NOMO-1 (cell line): Measurements from ENCODE around the gene MAP2K3.
"Not testable (repeated sequence)": the region's sequence is repeated elsewhere in the genome, so short reads cannot be mapped to it uniquely, and the experiment has no call there.

Experiments used
- DNase-seq, 2 experiments: peaks; one replicate each; lab custom pipeline; 2025; ENCODE audit not compliant: unreplicated experiment in 2 of 2; lab: John Stamatoyannopoulos, UW

MAP2K3 gene

DNA sequence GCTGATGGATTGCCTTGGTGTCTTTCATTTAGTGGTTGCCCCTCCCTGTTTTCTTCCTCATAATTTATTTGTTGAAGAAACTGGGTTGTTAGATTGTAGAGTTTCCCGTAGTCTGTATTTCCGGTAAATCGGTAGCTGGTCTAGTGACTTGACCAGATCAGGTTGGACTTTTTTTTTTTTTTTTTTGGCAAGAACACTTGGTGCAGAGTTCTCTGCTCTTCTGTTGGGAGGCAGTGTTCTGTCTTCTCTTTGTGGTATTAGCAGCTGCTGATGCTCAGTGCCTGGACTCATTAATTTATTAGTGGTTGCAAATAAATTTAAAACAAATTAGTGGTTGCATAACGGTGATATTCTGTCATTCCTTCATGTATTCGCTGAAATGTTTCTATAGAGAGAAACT lies 40.2 kb downstream of the MAP2K3 start:
- not testable (repeated sequence) for DNase-seq

DNA sequence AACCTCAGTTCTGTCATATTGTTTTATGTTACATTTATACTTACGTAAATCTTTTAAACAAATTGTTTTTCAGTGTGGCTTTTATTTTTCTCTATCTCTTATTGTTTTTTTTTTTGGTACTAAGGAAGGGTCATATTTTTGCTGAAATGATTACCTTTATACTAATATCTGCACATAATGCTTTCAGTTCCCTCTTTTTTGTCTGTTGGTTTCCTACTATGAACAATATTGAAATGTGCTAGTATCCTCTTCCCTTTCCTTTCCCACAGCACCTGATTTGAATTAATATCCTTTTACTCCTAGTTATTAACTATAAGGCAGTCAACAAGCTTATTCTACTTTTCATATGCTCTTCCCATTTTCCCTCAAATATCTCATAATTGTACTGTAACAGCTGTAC lies 43.4 kb downstream of the MAP2K3 start:
- not testable (repeated sequence) for DNase-seq

DNA sequence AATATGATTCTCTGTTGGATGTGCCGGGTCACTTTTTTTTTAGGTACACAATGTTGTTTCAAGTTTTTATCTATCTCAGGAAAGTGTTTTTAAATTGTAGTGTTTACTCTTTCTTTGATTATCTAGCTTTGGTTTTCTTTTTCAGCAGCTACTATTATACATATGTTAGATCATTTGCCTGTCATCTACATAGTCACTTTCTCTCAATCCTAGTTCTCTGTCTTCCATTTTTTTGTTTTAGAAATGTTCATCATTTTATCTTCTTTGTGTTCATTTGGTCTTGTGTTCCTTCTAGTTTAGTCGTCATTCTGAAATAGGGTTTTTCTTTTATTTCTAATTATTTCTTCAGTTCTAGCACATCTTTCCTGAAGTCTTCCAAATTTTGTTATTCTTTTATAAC lies 44.3 kb downstream of the MAP2K3 start:
- DNase-seq = not testable (repeated sequence)

DNA sequence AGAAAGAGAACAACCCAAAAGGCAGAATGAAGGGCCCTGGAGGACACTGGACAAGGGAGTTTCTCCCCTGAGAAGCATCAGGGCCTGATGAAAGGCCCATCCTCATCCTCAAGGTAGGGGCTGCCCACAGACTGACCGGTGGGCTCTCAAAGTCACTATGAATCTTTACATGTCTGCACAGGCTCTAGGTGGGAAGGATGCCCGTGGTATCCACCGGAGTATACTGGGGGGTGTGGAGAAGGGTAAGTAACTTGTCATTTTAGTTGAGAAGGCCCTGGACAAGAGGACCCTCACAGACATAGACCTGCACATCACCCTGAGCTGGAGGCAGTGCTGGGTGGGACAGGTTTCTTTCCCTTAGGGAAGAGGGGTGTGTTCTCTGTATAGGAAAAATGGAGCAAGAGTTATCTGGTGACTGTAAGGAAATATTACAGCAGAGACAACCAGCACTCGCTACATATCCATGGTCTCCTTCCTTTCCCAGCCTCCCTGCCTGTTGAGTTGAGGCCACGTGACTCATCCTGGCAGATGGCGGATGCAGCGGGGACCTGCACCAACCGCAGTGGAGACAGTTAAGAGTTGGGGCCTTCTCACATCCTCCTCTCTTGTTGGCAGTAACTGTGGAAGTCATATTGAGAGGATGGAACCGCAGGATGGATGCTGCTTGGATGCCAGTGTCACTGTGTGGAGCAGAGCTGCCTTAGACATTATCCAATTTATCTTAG lies 46.1 kb downstream of the MAP2K3 start:
- DNase-seq = no peak

DNA sequence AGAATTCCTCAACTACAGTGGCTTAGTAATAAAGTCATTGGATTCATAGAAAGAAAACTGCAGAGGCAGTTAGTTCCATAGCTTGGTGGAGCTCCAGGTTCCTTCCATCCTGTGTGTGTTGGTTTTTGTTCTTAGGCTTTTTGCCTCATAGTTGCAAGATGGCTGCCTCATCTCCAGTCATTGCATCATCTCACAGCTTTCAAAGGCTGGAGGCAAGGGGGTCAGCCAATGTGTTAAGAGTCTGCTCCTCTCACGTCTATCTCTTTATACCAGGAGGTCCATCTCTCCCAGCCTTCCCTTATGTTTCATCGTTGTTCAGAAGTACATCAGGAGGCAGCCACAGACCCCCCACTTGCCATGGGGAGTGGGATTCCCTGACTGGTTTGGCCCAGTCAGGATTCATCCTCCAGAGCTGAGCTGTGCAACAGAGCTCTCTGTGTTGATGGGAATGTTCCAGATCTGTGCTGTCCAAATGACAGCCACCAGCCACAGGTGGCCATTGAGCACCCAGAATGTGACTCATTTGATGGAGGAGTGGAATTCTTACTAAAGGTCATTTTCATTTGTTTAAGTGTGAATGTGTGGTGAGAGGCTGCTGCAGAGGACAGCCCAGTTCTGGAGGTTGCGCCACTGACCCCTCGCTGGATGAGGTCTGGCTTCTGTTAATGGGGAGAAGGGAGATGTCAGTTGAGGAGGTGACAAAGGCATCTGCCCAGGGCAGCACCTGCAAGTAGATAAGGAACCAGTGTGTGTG lies 52.2 kb downstream of the MAP2K3 start:
- DNase-seq = not testable (repeated sequence)

DNA sequence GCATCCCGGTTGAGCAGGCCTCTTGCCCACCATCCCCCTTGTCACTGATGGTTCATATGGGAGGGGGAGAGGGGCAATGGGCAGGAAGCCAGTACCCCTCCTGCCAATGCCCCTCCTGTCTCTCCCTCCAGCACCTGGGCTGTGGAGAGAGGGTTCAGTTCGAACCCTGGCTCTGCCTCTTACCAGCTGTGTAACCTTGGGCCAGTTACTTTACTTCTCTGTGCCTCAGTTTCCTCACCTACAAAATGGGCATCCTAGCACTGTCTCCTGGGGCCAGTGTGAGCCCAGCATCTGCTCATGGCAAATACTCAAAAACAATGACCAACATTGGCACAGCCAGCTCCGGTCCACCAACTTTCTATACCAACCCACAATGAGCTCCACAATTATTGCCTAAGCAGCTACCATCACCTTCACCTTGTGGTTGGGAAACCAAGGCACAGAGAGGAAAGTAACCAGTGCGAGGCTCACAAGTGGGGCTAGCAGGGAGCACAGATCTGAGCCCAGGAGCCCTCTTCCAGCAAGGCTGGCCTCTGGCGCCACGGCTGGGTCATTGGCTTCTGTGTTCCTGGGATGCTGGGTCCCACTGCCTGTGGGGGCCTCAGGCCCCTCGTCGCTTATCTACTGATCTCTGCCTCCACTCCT lies 53.6 kb downstream of the MAP2K3 start:
- not testable (repeated sequence) for DNase-seq

DNA sequence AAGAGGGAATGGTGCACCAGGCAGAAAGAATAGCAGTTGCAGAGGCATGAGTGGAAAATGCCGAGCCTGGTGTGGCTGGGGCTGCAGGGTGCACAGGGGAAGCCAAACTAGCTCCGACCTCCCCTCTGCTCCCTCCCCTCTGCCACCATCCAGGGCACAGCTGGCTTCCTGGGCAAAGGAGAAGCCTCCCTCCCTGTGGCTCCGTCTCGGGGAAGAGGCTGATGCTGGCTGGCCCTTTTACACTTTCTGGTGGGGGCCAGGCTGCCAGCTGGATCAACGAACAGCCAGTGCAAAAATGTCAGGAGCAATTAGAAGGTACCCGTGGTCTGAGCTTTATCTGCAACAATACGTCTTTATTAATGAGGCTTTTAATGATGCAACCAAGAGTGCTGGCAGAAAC lies 54.5 kb downstream of the MAP2K3 start:
- no peak for DNase-seq

DNA sequence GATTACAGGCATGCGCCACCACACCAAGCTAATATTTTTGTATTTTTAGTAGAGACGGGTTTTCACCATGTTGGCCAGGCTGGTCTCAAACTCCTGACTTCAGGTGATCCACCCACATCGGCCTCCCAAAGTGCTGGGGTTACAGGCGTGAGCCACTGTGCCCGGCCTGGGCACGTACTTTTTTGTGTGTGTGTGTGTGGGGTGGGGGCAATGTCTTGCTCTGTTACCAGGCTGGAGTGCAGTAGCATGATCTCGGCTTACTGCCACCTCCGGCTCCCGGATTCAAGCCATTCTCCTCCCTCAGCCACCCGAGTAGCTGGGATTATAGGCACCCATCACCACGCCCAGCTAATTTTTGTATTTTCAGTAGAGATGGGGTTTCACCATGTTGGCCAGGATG lies 55.1 kb downstream of the MAP2K3 start:
- DNase-seq = not testable (repeated sequence)

DNA sequence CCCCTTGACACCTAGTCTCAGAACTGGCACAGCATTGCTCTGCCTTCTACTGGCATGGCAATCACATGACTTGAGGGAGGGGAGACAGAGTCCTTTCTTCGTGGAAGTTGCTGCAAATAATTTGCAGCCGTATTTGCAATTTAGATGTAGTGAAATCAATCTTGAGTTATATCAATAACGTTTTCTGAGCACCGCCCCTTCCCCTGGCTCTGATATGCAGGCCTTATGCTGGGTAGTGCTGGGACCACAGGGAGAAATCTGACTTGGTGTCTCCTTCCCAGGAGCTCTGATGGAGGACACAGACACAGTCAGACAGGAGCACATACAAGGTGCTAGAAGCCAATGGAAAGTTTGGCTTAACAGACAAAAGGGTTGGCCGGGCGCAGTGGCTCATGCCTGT lies 55.9 kb downstream of the MAP2K3 start:
- not testable (repeated sequence) for DNase-seq

DNA sequence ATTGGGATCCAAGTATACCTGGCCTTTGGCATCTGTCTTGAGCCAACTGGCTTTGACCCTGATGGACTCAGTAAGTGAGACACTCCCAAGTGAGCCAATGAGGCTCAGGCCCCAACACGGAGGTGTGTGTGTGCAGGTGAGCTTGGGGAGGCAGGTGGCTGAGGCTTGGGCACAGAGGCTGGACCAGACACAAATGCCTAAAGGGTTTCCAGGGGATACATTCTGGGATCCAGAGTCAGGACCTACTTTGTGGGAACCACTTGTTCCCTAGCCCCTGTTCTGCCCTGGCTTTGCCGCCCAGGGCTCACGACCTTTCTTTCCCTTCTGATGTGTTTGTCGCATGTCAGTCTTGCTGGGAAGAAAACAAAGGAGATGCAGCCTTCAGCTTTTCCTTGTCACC lies 56.8 kb downstream of the MAP2K3 start:
- not testable (repeated sequence) for DNase-seq

DNA sequence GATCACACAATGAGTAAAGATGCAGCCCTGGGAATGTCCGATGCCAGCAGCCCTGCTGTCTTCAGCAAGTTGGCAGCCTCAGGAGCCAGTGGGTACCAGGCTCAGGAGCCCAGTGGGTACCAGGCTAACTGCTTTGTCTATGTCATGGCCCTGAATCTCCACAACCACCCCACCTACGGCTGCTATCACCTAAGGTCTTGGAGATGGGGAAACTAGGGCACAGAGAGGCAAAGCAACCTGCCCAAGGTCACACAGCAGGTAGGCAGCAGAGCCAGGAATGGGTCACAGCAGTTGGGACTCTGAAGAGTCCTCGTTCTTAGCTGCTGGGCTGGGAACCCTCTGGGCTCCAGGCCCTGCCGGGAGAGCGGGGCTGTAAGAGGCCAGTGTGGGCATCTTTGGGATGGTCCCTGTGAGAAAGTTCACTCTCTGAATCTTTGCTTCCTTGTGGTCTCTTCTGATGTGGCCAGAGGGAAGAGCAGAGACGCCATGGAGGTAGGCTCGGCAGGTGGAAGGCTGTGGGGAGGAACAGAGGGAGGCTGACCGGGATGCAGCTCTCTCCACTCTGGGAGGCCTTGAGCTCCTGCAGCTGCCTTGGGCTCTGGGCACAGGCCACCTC lies 57.5 kb downstream of the MAP2K3 start:
- not testable (repeated sequence) for DNase-seq

DNA sequence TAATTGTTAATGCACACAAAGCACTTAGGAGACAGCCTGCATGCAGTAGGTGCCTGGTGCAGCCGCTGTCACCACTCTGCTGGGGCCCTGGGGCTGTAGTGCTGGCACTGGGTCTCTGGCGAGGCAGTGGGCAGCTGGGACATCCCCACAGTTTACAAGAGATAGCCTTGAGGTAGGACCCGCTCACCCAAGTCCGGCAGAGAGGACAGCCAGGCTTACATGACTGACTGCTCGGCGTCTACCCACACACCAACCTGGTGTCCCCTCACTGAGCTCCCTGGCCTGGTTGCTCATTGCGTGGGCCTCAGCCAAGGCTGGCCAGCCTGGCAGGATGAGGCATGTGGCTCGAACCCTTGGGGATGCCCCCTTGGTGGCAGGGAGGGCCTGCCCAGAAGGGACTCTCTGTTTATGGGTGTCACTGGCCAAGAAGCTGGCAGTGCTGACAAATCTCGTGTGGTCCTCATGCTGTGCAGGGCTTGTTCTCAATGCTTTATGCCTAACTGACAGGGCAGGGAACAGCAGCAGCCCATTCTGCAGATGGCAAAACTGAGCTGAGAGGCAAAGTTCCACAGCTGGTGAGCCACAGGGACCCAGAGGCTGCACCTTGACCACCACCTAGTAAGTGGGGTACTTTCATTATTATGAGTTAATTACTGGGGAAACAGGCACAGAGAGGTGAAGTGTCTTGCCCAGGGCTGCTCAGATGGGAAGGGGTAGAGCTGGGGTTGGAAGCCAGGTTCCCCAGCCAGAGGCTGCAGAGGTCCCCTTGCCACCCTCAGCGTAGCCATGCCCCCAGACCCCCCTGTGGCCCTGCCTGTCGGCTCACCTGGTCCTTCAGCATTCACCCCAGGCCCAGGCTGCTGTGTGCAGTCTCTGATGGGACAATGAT lies 58.8 kb downstream of the MAP2K3 start:
- DNase-seq = not testable (repeated sequence)

DNA sequence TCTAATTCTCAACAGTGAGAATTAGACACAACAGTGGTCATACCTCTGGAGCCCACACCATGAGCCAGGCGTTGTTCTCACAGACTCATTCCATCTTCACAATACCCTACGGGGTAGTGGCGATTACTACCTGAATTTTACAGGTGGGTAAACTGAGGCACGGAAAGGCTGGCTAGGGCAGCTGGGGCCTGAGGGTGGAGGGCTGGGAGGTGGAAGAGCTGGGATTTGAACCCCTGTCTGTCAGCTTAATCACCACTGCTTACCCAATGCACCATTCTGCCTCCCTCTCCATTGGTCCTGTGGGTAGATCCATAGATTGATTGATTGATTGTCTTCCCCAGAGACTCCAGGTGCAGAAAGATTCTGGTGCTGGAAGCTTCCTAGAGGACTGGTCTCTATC lies 60.3 kb downstream of the MAP2K3 start:
- DNase-seq = not testable (repeated sequence)

DNA sequence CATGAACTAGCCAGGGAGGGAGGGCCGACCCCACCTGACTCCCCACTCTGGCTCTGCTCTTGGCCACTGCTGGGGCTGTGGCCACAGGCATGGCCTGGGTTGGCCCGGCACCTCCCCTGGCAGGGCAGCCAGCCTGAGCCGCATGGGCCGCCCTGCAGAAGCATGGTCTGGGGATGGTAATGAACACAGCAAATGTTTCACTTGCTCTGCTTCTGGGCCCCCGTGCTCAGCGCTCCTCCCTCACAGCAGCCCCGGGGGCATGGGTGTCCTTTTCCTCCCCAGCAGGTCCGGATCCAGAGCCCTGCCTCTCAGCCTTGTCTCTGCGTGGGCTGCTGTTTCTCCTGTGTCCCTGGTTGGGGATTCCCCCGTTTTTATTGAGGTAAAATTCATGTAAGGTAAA lies 60.7 kb downstream of the MAP2K3 start:
- DNase-seq = no peak

DNA sequence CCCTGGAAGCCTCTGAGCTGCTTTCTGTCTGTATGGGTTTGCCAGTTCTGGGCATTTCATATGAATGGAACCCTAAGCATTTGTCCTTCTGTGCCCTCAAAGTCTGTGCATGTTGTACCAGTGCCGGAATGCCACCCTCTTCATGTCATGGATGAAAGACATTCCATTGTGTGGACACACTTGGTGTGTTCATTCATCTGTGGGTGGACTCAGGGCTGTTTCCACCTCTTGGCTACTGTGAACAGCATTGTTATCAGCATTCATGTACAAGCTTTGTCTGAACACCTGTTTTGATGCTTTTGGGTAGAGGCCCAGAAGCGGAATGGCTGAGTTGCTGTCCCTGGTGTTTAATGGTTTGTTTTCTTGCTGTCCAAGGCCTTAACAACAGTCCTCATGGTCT lies 61.6 kb downstream of the MAP2K3 start:
- DNase-seq = not testable (repeated sequence)

DNA sequence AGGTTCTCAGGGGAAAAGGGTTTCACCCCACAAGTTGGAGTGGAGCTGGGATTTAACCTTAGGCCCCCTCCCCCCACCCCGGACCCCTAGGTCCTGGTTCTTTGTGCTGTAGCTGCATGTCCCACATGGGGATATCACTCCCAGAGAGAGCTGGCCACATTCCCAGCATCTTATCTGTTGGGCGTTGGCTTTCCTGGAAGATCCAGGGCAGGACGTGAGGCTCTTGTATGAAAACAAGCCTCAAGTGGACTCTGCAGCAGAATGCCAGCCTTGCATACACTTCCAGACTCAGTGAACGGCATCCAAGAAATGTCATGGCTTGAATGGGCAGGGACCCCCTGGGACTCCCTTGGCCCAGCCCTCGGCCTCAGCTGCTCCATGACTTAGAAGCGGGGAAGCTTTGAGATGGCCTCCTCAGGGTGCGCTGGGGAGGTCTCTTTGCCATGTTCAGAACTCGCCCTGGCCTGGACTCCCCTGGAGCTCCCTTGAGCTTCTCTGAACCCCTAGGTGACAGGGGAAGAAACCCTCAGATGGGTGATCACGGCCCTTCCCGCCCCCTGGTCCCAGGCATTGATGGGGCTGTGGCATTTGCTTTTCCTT lies 62.2 kb downstream of the MAP2K3 start:
- not testable (repeated sequence) for DNase-seq

DNA sequence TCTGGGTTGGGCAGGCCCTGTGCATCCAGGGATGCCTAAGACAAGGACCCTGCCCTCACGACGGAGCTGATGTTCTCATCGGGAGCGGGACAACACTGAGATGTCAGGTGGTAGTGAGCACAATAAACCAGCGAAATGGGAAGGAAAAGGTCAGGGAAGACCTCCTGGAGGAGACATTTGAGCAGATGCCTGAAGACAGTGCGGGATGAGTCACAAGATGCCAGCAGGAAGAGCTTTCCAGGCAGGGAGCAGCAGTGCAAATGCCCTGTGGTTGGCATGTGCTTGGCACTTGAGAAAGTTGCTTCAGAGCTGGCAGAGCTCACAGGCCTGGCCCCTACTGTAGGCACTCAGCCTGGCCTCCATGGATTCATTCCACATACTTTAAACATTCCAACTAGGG lies 63.1 kb downstream of the MAP2K3 start:
- not testable (repeated sequence) for DNase-seq

DNA sequence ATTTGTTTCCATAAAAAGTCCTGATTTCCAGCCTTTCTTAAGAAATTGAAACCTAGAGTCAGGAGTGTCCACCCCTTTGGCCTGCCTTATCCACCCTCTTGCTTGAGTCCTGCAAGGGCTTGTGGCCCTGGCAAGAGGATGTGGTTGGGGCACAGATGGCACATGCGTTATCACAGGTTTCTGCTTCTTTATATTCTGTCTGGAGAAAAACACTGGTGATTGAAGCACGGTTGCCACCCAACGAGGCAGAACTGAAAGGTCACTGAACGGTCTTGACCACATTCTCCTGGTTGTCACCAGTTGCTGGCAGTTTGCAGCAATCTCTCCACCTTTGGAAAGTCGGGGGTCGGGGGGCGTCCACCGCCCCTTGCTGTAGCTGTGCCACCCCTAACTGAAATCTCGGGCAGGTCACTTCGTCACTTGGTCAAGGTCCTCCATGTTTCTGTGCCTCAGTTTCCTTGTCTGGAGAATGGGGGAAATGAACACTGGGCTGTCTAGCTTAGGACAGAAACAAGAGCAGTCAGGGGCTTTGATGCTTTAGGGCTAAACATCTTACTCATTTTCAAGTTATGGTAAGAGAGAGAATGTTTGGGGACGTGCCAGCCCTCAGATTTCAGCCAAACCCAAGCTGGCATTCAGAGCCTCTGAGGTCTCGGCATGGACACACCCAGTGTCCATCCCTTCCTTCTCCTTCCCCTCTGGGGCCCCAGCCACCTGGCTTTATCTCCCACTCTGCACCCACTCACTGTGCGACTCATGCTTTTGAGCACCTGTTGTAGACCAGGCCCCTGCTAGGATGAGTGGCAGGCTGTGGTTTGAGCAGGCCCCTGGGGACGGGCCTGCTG lies 63.8 kb downstream of the MAP2K3 start:
- DNase-seq = not testable (repeated sequence)

DNA sequence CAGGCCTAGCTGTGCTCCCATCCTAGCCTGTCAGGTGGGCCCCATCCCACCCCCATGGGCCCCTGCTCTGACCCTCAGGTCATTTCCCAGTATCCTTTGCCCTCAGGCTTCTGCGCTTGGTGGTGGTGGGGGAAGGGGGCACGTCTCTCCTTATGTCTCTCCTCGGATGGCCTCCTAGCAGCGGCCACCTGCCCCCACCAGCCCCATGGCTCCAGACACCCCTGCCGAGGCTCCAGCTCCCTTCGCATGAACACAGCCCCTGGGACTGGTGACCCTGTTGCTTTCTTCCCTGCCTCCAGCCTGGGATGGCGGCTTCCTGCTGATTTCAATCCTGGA lies 64.4 kb downstream of the MAP2K3 start:
- DNase-seq = not testable (repeated sequence)
